WI38 (cell line): Measurements from ENCODE around the gene TCF4.

Experiments
- H3K4me3 ChIP-seq: 2 replicates; pipeline ENCODE4 v1.5.1; 2011; ENCODE audit warnings: low read depth, mild to moderate bottlenecking, control low read depth, low read length
- TF ChIP-seq, protein P1 (sequence below): IDR thresholded peaks from 2 replicates; pipeline ENCODE4 v1.5.1; 2012; ENCODE audit warnings: low read depth, mild to moderate bottlenecking, control low read depth, low read length

TCF4 gene

DNA sequence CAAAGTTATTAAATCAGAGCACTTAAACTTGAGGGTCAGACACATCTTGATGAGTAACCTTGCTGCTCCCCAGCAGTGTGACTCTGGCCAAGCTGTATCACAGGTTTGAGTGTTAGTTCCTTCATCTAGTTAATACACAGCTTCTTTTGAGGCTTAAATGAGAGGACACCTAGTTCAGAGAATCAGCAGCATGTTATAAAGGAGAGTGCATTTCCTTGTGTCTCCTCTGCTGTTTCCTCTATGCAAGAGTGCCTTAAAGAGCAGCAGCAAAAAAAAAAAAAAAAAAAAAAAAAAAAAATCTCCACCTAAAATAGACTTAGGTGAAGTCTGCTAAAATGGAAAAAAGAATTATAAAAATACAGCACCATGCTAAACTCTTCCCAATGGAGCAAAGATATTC is 261.9 kb downstream of the TCF4 start:
- no peak overlapping the region for H3K4me3 ChIP-seq
- TF ChIP-seq, protein P1, sequence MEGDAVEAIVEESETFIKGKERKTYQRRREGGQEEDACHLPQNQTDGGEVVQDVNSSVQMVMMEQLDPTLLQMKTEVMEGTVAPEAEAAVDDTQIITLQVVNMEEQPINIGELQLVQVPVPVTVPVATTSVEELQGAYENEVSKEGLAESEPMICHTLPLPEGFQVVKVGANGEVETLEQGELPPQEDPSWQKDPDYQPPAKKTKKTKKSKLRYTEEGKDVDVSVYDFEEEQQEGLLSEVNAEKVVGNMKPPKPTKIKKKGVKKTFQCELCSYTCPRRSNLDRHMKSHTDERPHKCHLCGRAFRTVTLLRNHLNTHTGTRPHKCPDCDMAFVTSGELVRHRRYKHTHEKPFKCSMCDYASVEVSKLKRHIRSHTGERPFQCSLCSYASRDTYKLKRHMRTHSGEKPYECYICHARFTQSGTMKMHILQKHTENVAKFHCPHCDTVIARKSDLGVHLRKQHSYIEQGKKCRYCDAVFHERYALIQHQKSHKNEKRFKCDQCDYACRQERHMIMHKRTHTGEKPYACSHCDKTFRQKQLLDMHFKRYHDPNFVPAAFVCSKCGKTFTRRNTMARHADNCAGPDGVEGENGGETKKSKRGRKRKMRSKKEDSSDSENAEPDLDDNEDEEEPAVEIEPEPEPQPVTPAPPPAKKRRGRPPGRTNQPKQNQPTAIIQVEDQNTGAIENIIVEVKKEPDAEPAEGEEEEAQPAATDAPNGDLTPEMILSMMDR = no peak

DNA sequence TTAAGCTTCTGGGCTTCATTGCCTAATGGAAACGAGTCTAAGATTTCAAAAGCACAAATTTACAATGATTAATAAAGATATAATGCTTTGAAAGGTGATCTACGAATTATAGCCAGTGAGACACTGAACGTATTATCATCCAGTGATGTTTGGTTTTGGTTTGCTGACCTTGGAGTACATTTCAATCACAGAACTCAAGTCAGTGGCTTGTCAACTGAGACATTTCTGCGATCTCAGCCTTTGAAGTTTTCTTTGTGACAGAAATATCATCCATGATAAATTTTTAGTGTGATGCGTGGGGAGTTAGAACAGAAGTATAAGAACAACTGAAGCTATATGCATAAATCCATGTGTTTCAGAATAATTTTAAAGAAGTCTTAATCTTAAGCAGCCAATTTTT is 263.8 kb downstream of the TCF4 start:
- H3K4me3 ChIP-seq = no peak overlapping the region
- TF ChIP-seq, protein P1 = no peak

DNA sequence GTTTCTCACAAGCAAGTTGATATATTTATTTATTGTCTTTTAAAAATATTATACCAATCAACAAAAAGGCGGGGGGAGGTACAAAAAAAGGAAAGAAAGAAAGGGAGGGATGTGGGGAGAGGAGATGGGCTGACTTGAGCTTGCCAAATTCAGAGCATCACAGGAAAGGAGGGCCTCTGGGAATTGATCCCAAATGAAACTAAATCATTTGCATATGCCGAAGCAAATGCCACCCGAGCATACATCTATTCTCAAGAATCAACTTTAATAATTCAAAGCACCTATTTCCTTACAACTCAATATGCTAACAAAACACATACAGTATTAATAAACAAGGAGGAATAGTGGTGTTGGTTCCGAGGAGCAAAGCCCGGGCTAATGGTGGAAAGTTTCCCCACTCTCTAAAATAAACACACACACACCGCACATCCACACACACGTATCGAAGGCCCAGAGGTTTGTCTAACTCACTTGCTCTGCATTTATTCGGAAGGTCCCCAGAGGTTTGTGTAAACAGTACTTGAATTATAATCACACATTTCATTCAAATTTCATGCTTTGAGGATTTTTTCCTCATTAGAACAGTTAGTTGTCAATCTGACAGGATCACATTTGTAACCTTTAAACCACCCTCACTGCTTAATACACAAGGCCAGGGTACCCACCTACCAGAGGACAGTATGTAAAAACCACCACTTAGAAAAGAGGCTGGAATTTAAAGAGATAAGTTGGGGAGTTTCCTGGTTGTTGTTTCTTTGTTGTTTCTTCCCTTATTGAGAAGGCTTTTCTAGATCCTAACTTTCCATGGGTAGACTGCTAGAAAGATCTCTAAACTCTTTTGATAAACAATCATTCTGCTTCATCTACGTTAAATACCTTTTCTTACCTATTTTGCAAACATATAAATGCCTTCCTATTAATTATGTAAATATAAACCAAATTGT is 264.7 kb downstream of the TCF4 start:
- peak overlapping the region; percentile 71 for H3K4me3 ChIP-seq
- TF ChIP-seq, protein P1 = no peak

DNA sequence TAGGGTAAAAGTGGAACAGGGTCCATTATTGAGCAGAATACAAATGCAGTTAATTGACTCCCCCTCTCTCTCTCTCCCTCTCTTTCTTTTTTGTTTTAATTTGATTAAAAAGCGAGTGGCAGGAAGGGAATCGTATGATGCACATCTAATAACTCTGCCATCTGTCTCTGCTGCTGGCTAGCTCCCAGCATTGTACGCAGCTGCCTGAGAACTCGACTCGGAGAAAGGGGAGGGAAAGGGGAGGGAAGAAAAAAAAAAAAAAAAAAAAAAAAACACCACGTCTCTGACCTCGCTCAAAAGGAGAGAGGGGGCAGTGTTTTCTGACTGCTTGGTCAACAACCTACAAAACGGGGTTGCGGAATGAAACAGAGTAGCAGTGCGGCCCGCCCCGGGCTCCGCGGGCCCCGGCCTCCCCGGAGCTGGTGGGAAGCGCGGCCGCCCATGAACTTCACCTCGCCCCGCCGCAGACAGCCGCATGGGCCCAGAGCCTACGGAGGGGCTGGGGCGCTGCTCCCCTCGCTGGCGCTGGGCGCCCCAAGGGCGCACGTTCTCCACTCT is 265.7 kb downstream of the TCF4 start:
- H3K4me3 ChIP-seq = peak overlapping the region; percentile 71

DNA sequence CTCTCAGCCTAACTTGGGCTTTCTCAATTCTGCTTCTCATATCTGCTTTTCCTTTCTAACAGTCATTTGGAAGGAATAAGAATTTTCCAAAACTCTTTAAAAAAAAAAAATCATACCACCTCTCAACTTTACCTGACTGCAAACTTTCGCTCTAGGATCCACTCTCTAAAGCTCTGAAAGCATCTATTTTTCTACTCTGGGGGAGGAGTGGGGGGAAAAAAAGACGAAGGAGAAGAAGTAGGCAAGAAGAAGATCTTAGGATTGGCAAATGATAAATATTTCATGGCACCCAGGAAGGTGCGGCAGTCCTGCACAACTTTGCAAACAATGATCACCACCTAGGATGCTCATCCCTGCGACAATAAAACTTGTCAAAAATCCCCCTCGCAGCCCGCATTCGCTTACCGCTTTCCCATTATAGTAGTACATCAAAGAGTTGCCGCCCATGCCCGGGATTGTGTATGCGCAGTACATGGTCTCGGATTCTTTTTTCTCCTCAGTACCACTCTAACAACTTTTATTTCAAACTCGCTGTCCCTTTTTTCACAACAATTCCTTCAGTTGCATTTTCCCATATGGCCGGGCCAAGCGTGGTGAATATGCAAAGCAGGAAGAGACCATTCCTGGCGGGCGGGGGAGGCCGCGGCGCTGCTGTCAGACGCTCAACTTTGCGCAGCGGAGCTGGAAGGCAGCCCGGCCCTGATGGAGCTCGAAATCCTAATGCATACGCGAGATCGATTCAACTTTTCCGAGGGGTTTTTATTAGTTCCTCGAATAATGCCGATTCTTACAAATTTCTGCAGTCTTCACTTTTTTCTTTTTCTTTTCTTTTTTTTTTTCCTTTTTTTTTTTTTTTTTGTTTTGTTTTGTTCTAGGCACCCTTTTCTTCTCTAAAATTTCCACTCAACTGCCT is 266.5 kb downstream of the TCF4 start:
- peak overlapping the region; percentile 71 for H3K4me3 ChIP-seq
- TF ChIP-seq, protein P1 = no peak

More for the DNA sequence above, 265.7 kb downstream of the TCF4 start:
- TF ChIP-seq, protein P1 = no peak

DNA sequence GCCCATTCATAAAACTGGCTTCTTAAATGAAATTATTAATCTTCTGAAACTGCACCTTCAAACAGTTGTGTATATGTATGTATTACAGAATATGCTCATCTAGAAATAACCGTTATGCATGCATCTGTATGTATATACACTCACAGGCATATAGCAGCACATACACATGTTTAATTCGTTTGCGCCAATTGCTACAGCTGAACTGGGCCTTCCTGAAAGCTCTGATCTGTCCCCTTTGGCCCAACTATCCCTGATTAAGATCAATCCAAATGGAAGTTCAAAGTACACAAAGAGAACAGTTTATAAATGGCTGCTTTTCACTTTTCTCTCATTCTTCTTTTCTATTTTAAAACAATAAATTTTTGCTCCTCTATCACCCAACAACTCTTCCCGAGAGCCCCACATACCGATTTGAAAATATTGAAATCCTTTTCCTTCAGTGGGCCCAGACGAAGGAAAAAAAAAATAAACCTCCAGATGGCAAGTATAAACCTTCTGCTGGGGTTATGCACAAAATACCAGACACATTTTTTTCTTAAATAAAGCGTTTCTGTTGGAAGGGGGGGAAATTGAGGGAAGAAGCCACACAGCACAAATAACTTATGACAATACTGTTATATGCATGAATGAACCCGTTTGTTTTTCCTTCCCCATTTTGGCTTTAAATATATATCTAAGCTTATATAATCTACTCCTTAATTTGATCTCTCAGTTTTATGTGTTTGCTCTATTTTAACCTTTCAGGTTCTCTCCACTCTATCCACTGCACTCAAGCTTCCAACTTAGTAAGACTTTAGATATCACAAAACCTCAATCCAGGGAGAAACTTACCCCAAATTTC is 267.3 kb downstream of the TCF4 start:
- TF ChIP-seq, protein P1 = no peak
- H3K4me3 ChIP-seq = peak overlapping the region; percentile 71
